Mononuclear cell (primary cell): ENCODE data around the gene TOP3B. TPM values are rescaled to one million over a fixed set of nuclear protein-coding genes. Genes with fewer than 3 reads are reported as not detected.

Experiments
- H3K27me3 ChIP-seq: 2 replicates; pipeline ENCODE4 v1.6.0; 2011; ENCODE audit warnings: low read length, control low read depth; ENCODE audit not compliant: insufficient read depth
- H3K4me1 ChIP-seq: 2 replicates; pipeline ENCODE4 v1.5.1; 2011; ENCODE audit warnings: mild to moderate bottlenecking, low read length, control low read depth; ENCODE audit not compliant: insufficient read depth
- H3K4me3 ChIP-seq: 2 replicates; pipeline ENCODE4 v1.5.1; 2011; ENCODE audit warnings: mild to moderate bottlenecking, low read length, moderate library complexity
- H3K9me3 ChIP-seq: 2 replicates; pipeline ENCODE4 v1.5.1; 2011; ENCODE audit warnings: low read depth, mild to moderate bottlenecking, control low read depth, low read length
- total RNA-seq: library from RNA; depleted of rRNA; stranded (reverse); fragments of >200 nt; gene quantifications from one replicate; pipeline ENCODE4 v1.2.3, GENCODE V29; 2012

TOP3B gene
- total RNA-seq, 1 donor, result 34.8 TPM

GRCh38 chr22:21938906-21939305 is 43.7 kb downstream of the TOP3B start:
- H3K27me3 ChIP-seq, result no peaks in the 10 kb centered on the region
- H3K4me3 ChIP-seq, result no peak overlapping the region
- no peaks in the 10 kb centered on the region for H3K9me3 ChIP-seq
- H3K4me1 ChIP-seq, result peaks cover 90% of the 10 kb centered on the region

GRCh38 chr22:21938071-21938822 is 44.3 kb downstream of the TOP3B start:
- H3K4me3 ChIP-seq, result peak overlapping the region; percentile 39
- H3K9me3 ChIP-seq, result no peaks in the 10 kb centered on the region
- H3K27me3 ChIP-seq, result no peaks in the 10 kb centered on the region
- peaks cover 84% of the 10 kb centered on the region for H3K4me1 ChIP-seq

DNA sequence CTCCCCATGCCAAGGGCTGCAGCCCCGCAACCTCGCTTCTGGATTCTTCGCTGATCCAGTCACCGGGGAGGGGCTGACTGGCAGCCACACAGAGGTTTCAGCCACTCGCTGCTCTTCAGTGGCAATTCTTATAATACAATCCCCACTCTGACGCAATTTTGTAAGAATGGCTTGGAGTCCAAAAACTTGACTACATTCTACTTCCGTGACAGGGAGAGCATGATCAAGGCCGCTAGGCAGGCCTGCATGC is 44.8 kb downstream of the TOP3B start:
- peak overlapping the region; percentile 39 for H3K4me3 ChIP-seq
- H3K9me3 ChIP-seq, result no peaks in the 10 kb centered on the region

GRCh38 chr22:21937041-21937820 is 45.4 kb downstream of the TOP3B start:
- Histone ChIP-seq H3K4me1 (peaks cover 73% of the 10 kb centered on the region), H3K27me3 (no peaks in the 10 kb centered on the region), H3K4me3 (no peak overlapping the region), H3K9me3 (no peaks in the 10 kb centered on the region)

More for the DNA sequence above, 44.8 kb downstream of the TOP3B start:
- no peaks in the 10 kb centered on the region for H3K27me3 ChIP-seq
- H3K4me1 ChIP-seq, result peaks cover 79% of the 10 kb centered on the region

- no peaks in the 10 kb centered on the region for H3K9me3 ChIP-seq
- H3K4me3 ChIP-seq, result no peak overlapping the region
- peaks cover 64% of the 10 kb centered on the region for H3K4me1 ChIP-seq
- no peaks in the 10 kb centered on the region for H3K27me3 ChIP-seq
These were observed 46.3 kb downstream of the TOP3B start for GRCh38 chr22:21936151-21936775.

- no peaks in the 10 kb centered on the region for H3K27me3 ChIP-seq
- no peaks in the 10 kb centered on the region for H3K9me3 ChIP-seq
- H3K4me1 ChIP-seq, result peaks cover 40% of the 10 kb centered on the region
- H3K4me3 ChIP-seq, result no peak overlapping the region
These were observed 48.7 kb downstream of the TOP3B start for GRCh38 chr22:21933910-21934309.

- H3K4me3 ChIP-seq, result no peak overlapping the region
- H3K9me3 ChIP-seq, result no peaks in the 10 kb centered on the region
- H3K27me3 ChIP-seq, result no peaks in the 10 kb centered on the region
- H3K4me1 ChIP-seq, result peaks cover 35% of the 10 kb centered on the region
These were observed 49.2 kb downstream of the TOP3B start for GRCh38 chr22:21933413-21933812.

GRCh38 chr22:21932347-21932746 is 50.2 kb downstream of the TOP3B start:
- Histone ChIP-seq H3K27me3 (no peaks in the 10 kb centered on the region), H3K9me3 (no peaks in the 10 kb centered on the region), H3K4me1 (peaks cover 25% of the 10 kb centered on the region), H3K4me3 (no peak overlapping the region)

GRCh38 chr22:21931056-21931455 is 51.5 kb downstream of the TOP3B start:
- Histone ChIP-seq H3K4me3 (no peak overlapping the region), H3K27me3 (no peaks in the 10 kb centered on the region), H3K4me1 (peaks cover 12% of the 10 kb centered on the region), H3K9me3 (no peaks in the 10 kb centered on the region)

DNA sequence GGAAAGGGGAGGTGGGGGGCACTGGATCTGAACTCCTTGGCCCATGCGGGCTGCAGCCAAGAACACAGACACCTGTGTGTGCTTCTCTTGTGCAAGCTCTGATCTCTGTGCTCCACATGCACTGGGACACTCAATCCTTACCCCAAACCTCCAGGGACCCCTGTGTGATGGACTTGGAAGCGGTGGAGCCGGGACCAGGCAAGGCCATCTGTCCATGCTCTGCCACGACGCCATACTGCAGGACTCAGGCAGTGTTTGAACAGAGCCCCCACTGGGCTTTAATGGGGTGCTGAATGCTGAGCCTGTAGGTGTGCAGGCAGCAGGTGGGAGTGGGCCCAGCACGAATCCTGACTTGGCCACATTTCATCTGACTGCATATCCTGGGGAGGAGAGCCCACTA is 53.3 kb downstream of the TOP3B start:
- Histone ChIP-seq H3K27me3 (no peaks in the 10 kb centered on the region), H3K4me1 (no peaks in the 10 kb centered on the region), H3K9me3 (no peaks in the 10 kb centered on the region), H3K4me3 (no peak overlapping the region)

DNA sequence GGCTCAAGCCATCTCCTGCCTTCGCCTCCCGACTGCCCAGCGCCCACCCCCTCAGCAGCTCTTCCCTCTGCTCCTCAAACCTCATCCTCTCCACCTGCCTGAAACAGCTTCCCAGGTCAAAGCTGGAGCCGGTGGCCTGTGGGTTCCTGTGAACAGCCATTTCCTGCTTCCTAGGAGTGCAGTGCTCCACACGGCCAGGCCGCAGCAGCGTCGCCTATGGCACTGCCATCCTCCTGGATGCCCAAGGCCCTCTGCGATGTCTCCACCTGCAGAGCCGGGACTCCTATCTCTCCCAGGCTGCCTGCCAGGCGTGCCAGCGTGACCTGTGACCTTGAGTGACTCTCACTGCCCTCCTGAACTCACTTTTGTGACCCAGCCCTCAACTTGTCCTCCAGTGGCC is 54.5 kb downstream of the TOP3B start:
- no peaks in the 10 kb centered on the region for H3K4me1 ChIP-seq
- H3K27me3 ChIP-seq, result no peaks in the 10 kb centered on the region
- no peak overlapping the region for H3K4me3 ChIP-seq
- H3K9me3 ChIP-seq, result no peaks in the 10 kb centered on the region

- H3K9me3 ChIP-seq, result no peaks in the 10 kb centered on the region
- no peak overlapping the region for H3K4me3 ChIP-seq
- no peaks in the 10 kb centered on the region for H3K4me1 ChIP-seq
- no peaks in the 10 kb centered on the region for H3K27me3 ChIP-seq
These were observed 55.3 kb downstream of the TOP3B start for GRCh38 chr22:21927174-21927823.

- no peaks in the 10 kb centered on the region for H3K9me3 ChIP-seq
- no peaks in the 10 kb centered on the region for H3K4me1 ChIP-seq
- no peak overlapping the region for H3K4me3 ChIP-seq
- H3K27me3 ChIP-seq, result no peaks in the 10 kb centered on the region
These were observed 55.9 kb downstream of the TOP3B start for GRCh38 chr22:21926728-21927127.

- no peaks in the 10 kb centered on the region for H3K27me3 ChIP-seq
- no peaks in the 10 kb centered on the region for H3K9me3 ChIP-seq
- H3K4me1 ChIP-seq, result no peaks in the 10 kb centered on the region
- H3K4me3 ChIP-seq, result no peak overlapping the region
These were observed 59.4 kb downstream of the TOP3B start for GRCh38 chr22:21923163-21923561.
